Esophagus squamous epithelium (tissue), 5 donors: ENCODE measurements around the gene SAMD9. TPM values are rescaled to one million over a fixed set of nuclear protein-coding genes. Genes with fewer than 3 reads are reported as not detected.
A peak's percentile ranks its signal among the peaks of the same experiment; 100 is the strongest.

Experiments used
- DNase-seq: peaks from one replicate; lab custom pipeline; 2025; lab: John Stamatoyannopoulos, UW
- H3K27ac ChIP-seq, 4 donors: fragments of 200-600 bp; sonication (generic); one replicate each; pipeline ENCODE4 v1.5.1; 2016 to 2019; ENCODE audit warnings: mild to moderate bottlenecking in 1 of 4
- H3K27me3 ChIP-seq, 4 donors: fragments of 200-600 bp; sonication (generic); 1 replicate in 3 of 4; 2 replicates in 1 of 4; pipeline versions ENCODE4 v1.5.1 to v1.6.0; 2017 to 2021; ENCODE audit warnings: antibody characterized with exemption in 1 of 4
- H3K36me3 ChIP-seq, 3 donors: fragments of 200-600 bp; sonication (generic); one replicate each; pipeline ENCODE4 v1.5.1; 2016 to 2019
- H3K4me1 ChIP-seq, 3 donors: fragments of 200-600 bp; sonication (generic); one replicate each; pipeline ENCODE4 v1.5.1; 2017 to 2019
- H3K4me3 ChIP-seq, 4 donors: fragments of 200-600 bp; sonication (generic); 1 replicate in 3 of 4; 2 replicates in 1 of 4; pipeline ENCODE4 v1.5.1; 2016 to 2019; ENCODE audit warnings: mild to moderate bottlenecking in 2 of 4, moderate library complexity in 1 of 4
- H3K9me3 ChIP-seq, 3 donors: fragments of 200-600 bp; sonication (generic); one replicate each; pipeline ENCODE4 v1.5.1; 2016 to 2019
- POLR2A ChIP-seq, 4 donors: fragments of 450-650 bp; IDR thresholded peaks; one replicate each; pipeline ENCODE4 v1.6.1; 2017; ENCODE audit warnings: antibody characterized with exemption in 4 of 4, mild to moderate bottlenecking in 4 of 4, moderate library complexity in 3 of 4
- WGBS, 2 donors: methylation state at CpG; one replicate each; pipeline ENCODE4 v1.1.5; 2018; 5-methylcytosine and 5-hydroxymethylcytosine counted together
- intact Hi-C: fragments of 100-400 bp; cut with DNase I; formaldehyde crosslinking; loops from one replicate; pipeline ENCODE4 v1.15.0; 2022
- total RNA-seq, 4 donors: library from RNA; depleted of rRNA; stranded (reverse); fragments of >200 nt; gene quantifications; one replicate each; pipeline ENCODE4 v1.1.0, GENCODE V29; 2016
- TF ChIP-seq, protein P1 (sequence below), 6 experiments: fragments of 450-650 bp in 4 of 6; fragments of 200-600 bp in 2 of 6; sonication (generic) in 2 of 6; IDR thresholded peaks; one replicate each; pipeline ENCODE4 v1.5.1; 2016 to 2019; ENCODE audit warnings: antibody characterized with exemption in 6 of 6, mild to moderate bottlenecking in 4 of 6, moderate library complexity in 4 of 6
- donor health status: DM: yes; HTN: yes; CAD: no.

The SAMD9 gene
- total RNA-seq, 4 donors from 2014 or later = 48.6 to 86.3 (median 65.8) TPM

DNA sequence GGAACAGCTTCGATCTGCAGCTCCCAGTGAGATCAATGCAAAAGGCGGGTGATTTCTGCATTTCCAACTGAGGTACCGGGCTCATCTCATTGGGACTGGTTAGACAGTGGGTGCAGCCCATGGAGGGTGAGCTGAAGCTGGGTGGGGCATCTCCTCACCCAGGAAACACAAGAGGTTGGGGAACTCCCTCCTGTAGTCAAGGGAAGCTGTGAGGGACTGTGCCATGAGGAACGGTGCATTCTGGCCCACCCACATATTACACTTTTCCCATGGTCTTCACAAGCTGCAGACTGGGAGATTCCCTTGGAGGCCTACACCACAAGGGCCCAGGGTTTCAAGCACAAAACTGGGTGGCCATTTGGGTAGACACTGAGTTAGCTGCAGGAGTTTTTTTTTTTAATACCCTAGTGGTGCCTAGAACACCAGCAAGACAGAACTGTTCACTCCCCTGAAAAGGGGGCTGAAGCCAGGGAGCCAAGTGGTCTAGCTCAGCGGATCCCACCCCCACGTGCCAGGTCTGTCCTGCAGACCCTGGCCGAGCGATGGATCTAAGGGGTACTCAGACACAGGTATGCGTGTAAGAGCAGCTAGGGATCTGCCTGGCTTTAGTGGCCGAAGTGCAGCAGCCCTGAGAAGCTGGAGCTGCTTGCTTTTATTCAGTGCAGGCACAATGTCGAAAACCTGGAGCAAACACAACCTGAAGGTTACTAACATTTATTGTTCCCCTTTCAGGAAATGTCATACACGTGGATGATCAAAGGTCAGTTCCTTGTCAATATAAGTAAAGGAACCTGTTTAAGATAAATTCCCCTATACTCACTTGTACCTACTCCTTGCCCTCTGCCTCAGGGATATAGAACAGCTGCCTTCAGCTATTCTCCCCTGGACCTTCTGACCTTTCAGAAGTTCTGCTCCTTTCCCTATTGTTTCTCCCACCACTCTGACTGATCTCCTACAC lies 3.1 kb upstream of the SAMD9 start:
- no peaks in the 10 kb centered on the region for H3K27me3 ChIP-seq
- no peak overlapping the region for H3K27ac ChIP-seq
- no peak for DNase-seq
- intact Hi-C loops = no loop called here
- no peak for TF ChIP-seq POLR2A (IDR thresholded peaks at IDR 0.05)
- TF ChIP-seq, protein P1, sequence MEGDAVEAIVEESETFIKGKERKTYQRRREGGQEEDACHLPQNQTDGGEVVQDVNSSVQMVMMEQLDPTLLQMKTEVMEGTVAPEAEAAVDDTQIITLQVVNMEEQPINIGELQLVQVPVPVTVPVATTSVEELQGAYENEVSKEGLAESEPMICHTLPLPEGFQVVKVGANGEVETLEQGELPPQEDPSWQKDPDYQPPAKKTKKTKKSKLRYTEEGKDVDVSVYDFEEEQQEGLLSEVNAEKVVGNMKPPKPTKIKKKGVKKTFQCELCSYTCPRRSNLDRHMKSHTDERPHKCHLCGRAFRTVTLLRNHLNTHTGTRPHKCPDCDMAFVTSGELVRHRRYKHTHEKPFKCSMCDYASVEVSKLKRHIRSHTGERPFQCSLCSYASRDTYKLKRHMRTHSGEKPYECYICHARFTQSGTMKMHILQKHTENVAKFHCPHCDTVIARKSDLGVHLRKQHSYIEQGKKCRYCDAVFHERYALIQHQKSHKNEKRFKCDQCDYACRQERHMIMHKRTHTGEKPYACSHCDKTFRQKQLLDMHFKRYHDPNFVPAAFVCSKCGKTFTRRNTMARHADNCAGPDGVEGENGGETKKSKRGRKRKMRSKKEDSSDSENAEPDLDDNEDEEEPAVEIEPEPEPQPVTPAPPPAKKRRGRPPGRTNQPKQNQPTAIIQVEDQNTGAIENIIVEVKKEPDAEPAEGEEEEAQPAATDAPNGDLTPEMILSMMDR (IDR thresholded peaks at IDR 0.05) = no peak
- H3K9me3 ChIP-seq = no peaks in the 10 kb centered on the region
- no peak overlapping the region for H3K4me3 ChIP-seq
- no peaks in the 10 kb centered on the region for H3K36me3 ChIP-seq
- 83 to 88% methylated on average over 8 to 9 of the region's 12 CpGs for WGBS, 2 donors
- H3K4me1 ChIP-seq = peaks cover 7 to 40% (median 10%) of the 10 kb centered on the region in 3 donors

DNA sequence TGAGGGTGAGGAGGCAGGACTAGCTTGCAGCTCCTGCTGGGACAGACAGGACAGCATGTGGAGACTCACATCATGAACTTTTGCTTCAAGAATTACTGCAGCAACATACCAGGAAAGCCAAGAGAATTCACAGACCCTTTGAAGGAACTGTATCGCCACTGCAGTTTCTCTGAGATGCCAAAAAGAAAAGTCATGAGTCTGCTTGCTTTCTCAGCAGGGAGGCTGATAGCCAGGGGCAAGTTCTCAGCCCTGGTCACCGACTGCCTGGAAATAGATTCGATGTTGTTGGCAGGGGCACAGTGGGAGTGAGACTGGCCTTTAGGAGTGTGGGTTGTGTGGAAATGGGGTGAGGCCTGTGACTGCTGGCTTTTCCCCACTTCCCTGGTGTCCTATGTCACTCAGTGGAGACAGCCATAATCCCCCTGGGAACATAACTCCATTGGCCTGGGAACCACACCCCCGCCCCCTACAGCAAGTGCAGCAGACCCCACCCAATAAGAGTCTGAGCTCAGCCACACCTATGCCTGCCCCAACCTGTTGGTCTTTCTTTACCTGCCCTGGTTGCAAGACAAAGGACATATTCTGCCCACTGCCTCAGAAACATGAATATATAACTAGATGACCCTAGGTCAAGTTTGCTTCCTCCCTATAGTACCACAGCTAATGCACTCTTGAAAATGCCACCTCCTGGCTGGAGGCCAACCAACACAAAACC lies 1.6 kb upstream of the SAMD9 start:
- TF ChIP-seq, protein P1 (IDR thresholded peaks at IDR 0.05) = no peak
- no peak for TF ChIP-seq POLR2A (IDR thresholded peaks at IDR 0.05)
- no peak overlapping the region for H3K4me3 ChIP-seq
- H3K27me3 ChIP-seq = no peaks in the 10 kb centered on the region
- peaks cover 7 to 55% (median 14%) of the 10 kb centered on the region in 3 donors for H3K4me1 ChIP-seq
- no peak for DNase-seq
- H3K27ac ChIP-seq = peak overlapping the region; percentile 69 to 90 (median 79)
- intact Hi-C loops = no loop called here
- peaks cover 0 to 7% (median 0%) of the 10 kb centered on the region in 3 donors for H3K36me3 ChIP-seq
- peaks cover 0 to 3% (median 0%) of the 10 kb centered on the region in 3 donors for H3K9me3 ChIP-seq
- WGBS, 2 donors = 46 to 75% methylated on average over 1 to 3 of the region's 4 CpGs

DNA sequence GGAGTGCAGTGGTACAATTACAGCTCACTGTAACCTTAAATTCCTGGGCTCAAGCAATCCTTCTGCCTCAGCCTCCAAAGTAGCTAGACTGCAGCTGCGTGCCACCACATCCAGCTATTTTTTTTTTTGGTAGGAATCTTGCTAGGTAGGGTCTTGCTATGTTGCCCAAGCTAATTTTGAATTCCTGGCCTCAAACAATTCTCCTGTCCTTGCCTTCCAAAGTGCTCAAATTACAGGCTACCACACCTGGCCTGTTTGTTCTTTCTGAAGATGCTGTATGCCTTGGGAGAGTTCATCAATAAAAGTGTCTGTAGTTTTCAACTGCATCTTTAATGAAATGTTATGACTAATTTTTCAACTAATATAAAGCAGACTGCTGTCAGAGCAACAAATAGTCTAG lies 452 bp downstream of the SAMD9 start:
- Histone ChIP-seq H3K9me3 (peaks cover 0 to 14% (median 0%) of the 10 kb centered on the region in 3 donors), H3K4me1 (peaks cover 7 to 56% (median 14%) of the 10 kb centered on the region in 3 donors), H3K27me3 (no peaks in the 10 kb centered on the region), H3K36me3 (peaks cover 0 to 25% (median 0%) of the 10 kb centered on the region in 3 donors), H3K4me3 (peak overlapping the region; percentile 28 to 63 (median 40)), H3K27ac (peak overlapping the region; percentile 75 to 90 (median 82))
- no peak for DNase-seq
- intact Hi-C loops = no loop called here
- 38 to 79% methylated on average over 1 of the region's 1 CpG for WGBS, 2 donors
- TF ChIP-seq, protein P1 (IDR thresholded peaks at IDR 0.05) = no peak
- no peak for TF ChIP-seq POLR2A (IDR thresholded peaks at IDR 0.05)

DNA sequence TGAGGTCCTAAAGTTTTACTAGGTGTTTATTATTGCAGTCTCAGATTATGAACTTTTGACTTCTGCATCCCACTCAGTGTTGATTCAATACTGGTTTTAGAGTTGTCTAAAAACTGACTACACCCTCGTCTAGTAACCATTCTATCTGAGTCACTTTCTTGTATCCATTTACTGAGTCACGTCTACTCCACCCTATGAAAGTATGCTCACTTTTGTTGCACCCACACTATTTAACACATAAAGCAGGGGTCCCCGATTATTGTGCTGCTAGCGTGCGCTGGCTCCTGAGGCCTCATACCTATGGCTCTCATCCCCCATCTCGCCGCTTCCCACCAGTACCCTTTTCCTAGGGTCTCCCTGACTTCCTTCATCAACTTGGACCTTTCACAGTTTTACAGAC lies 2.0 kb downstream of the SAMD9 start:
- intact Hi-C loops = no loop called here
- peak overlapping the region; percentile 28 to 63 (median 40) for H3K4me3 ChIP-seq
- peak overlapping the region; percentile 75 to 90 (median 82) for H3K27ac ChIP-seq

More for the DNA sequence above, 2.0 kb downstream of the SAMD9 start:
- Histone ChIP-seq H3K4me1 (peaks cover 7 to 56% (median 14%) of the 10 kb centered on the region in 3 donors), H3K36me3 (peaks cover 0 to 35% (median 0%) of the 10 kb centered on the region in 3 donors), H3K9me3 (peaks cover 0 to 20% (median 0%) of the 10 kb centered on the region in 3 donors), H3K27me3 (no peaks in the 10 kb centered on the region)
- WGBS, 2 donors = 56 to 62% methylated on average over 7 of the region's 7 CpGs
- no peak for DNase-seq
- no peak for TF ChIP-seq POLR2A (IDR thresholded peaks at IDR 0.05)
- TF ChIP-seq, protein P1 (IDR thresholded peaks at IDR 0.05) = no peak
